Naive thymus-derived CD8-positive, alpha-beta T cell (primary cell): ENCODE measurements around the gene PLA2G4C. TPM values are rescaled to one million over a fixed set of nuclear protein-coding genes. Genes with fewer than 3 reads are reported as not detected.
A peak's percentile ranks its signal among the peaks of the same experiment; 100 is the strongest.

Source experiments
- ATAC-seq, 2 donors: fragments of 150-1000 bp; cut with Tn5 transposase in 1 of 2; sonication (Bioruptor Pico), chemical (Tn5 transposase) in 1 of 2; 1 replicate in 1 of 2; 2 replicates in 1 of 2; pipeline ENCODE4 v1.10.0; 2021; ENCODE audit warnings: mild to moderate bottlenecking in 2 of 2, moderate library complexity in 2 of 2
- POLR2A ChIA-PET: fragments of 350-600 bp; sonication (Branson Sonifier 250); formaldehyde crosslinking; loops from one replicate; lab custom pipeline; 2021; ENCODE audit warnings: antibody characterized with exemption; lab: Charles Lee
- DNase-seq, 10 donors: peaks; one replicate each; pipeline versions ENCODE4 v3.0.0 to v3.0.0-alpha.2; 2020 to 2022
- H3K27ac Mint-ChIP-seq, 10 donors: one replicate each; pipeline ENCODE4 v1.8.0; 2020 to 2022; ENCODE audit warnings: mild to moderate bottlenecking in 10 of 10, mixed read lengths in 10 of 10, moderate library complexity in 4 of 10, inconsistent platforms in 1 of 10
- H3K27me3 Mint-ChIP-seq, 5 donors: one replicate each; pipeline ENCODE4 v1.8.0; 2021 to 2022; ENCODE audit warnings: mixed read lengths in 5 of 5
- H3K36me3 Mint-ChIP-seq, 3 donors: one replicate each; pipeline ENCODE4 v1.8.0; 2020 to 2022; ENCODE audit warnings: mixed read lengths in 3 of 3, mild to moderate bottlenecking in 2 of 3, inconsistent platforms in 1 of 3
- H3K4me1 Mint-ChIP-seq, 4 donors: one replicate each; pipeline ENCODE4 v1.8.0; 2021 to 2022; ENCODE audit warnings: mixed read lengths in 4 of 4
- H3K4me3 Mint-ChIP-seq, 10 donors: one replicate each; pipeline ENCODE4 v1.8.0; 2020 to 2022; ENCODE audit warnings: mild to moderate bottlenecking in 10 of 10, mixed read lengths in 10 of 10, moderate library complexity in 6 of 10, inconsistent platforms in 1 of 10
- H3K9me3 Mint-ChIP-seq, 9 donors: one replicate each; pipeline ENCODE4 v1.8.0; 2020 to 2022; ENCODE audit warnings: mixed read lengths in 9 of 9, mild to moderate bottlenecking in 3 of 9, inconsistent platforms in 1 of 9, moderate library complexity in 1 of 9
- polyA plus RNA-seq, 3 donors: library from polyadenylated mRNA; unstranded; fragments of 300-500 nt; fragmentation: Illumina TruSeq; gene quantifications; one replicate each; pipeline ENCODE4 v1.2.3, GENCODE V29; 2021
- total RNA-seq, 8 experiments: library from RNA in 2 of 8; stranded (reverse) in 2 of 8; gene quantifications; one replicate each; pipeline ENCODE4 v1.2.3 and lab custom pipeline; 2021 to 2026

PLA2G4C gene, protein sequence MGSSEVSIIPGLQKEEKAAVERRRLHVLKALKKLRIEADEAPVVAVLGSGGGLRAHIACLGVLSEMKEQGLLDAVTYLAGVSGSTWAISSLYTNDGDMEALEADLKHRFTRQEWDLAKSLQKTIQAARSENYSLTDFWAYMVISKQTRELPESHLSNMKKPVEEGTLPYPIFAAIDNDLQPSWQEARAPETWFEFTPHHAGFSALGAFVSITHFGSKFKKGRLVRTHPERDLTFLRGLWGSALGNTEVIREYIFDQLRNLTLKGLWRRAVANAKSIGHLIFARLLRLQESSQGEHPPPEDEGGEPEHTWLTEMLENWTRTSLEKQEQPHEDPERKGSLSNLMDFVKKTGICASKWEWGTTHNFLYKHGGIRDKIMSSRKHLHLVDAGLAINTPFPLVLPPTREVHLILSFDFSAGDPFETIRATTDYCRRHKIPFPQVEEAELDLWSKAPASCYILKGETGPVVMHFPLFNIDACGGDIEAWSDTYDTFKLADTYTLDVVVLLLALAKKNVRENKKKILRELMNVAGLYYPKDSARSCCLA
- total RNA-seq (1 to 10 TPM; 1.6 to 2.7 TPM), polyA plus RNA-seq (under 1 TPM in 2 of 3 donors, not detected in 1; 0.39 to 0.74 TPM), total RNA-seq (lab: John Stamatoyannopoulos, UW) (0.71 to 25.3 (median 7.0) reads per million in 6 experiments)

DNA sequence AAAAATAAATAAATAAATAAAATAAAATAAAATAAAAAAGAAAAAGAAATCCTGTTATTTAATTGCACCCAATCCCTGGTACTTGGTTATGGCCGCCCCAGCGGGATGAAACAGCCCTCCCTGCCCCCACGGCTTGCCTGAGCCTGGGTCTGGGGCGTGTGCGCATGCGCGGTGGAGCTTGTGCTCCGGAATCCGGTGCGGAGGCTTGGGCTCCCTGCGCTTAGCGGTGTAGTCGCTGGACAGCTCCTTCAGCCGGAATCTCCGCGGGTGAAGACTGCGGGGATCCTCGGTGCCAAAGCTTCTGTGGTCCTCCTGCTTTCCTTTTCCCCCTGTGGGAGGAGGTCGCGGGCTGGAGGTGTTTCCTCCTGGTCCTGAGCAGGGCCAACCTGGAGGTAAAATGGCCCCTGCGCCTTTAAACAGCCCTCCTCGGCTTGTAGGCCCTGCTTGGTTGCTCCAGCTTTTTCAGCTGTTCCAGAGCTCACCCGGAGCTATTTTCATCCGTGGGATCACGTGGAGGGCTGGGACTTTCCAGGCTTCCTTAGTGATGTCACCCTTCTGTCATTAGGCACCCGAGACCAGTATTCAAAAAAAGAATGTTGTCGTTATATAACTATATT is at the start of gene PLA2G4C:
PLA2G4C (minus strand) TSS at position 468 of the 617 bp plus-strand sequence. CDS start 4,288 bp downstream, outside the sequence.
- peak; percentile 87 to 95 for ATAC-seq
- Mint-ChIP-seq H3K27me3 (peaks cover 0 to 1% (median 0%) of the 10 kb centered on the region in 5 donors), H3K27ac (peak within 1 kb of the TSS; percentile 35 to 87 (median 72)), H3K9me3 (no peaks in the 10 kb centered on the region), H3K4me3 (peak within 1 kb of the TSS; percentile 72 to 86 (median 79)), H3K4me1 (peaks cover 7 to 16% (median 15%) of the 10 kb centered on the region in 4 donors), H3K36me3 (peaks cover 0 to 14% (median 2%) of the 10 kb centered on the region in 3 donors)
- peak; percentile 56 to 89 (median 76) for DNase-seq
- POLR2A ChIA-PET = interaction anchor here (0.5 to 0.6 kb wide), 2 partner anchors 29 to 87 kb away, joined by 3 read pairs; no protein-coding TSS in a partner anchor

DNA sequence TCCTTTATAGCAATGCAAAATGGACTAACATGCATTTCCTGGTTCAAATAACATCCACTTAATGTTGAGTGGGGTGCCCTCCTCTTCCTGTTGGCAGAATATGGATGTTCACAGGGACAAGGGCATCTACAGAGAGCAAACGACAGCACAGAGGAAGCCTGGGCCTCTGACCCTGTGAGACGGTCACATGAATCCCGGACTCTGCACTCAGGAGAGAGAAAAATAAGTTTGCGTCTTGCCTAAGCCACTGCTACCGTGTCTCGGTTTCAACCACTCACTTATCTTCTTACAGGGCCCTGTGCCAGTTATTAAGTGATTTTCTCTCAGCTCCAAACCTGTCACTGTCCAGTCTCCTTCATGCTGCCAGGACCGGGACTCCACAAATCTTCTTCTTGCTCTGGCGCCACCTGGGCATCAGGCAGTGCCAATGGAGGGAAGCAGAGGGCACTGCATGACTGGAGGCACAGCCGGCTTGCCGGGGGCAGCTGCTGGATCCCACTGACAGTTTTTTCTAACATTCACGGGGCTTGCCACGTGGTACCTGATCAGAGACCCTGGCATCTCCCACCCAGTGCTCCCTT is 47.7 kb upstream of the PLA2G4C start:
- H3K9me3 Mint-ChIP-seq = no peaks in the 10 kb centered on the region
- DNase-seq = peak in 1 of 10 donors; percentile 24
- no peak for ATAC-seq
- H3K4me3 Mint-ChIP-seq = no peak overlapping the region
- POLR2A ChIA-PET = no interaction called here
- peaks cover 0 to 10% (median 0%) of the 10 kb centered on the region in 4 donors for H3K4me1 Mint-ChIP-seq
- peak overlapping the region in 1 of 10 donors; percentile 67 for H3K27ac Mint-ChIP-seq
- peaks cover 0 to 70% (median 5%) of the 10 kb centered on the region in 3 donors for H3K36me3 Mint-ChIP-seq
- no peaks in the 10 kb centered on the region for H3K27me3 Mint-ChIP-seq

DNA sequence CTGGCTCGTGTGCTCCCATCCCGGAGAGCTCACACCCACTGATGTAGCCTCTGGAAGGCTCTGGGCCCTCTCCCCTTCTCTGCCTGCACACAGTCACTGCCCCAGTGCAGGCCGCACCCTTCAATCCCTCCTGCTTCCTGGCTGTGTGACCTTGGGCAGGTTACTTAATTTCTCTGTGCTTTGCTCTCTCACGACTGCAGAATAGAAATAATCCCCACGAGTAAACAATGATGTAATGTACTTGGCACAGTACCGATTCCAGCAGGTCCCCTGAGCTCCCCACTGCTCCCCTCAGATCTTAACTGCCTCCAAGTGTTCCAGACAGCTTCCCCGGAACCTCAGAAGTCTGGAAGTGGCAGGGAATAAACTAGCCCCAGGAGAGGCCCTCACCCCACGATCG is 43.4 kb upstream of the PLA2G4C start:
- DNase-seq = no peak
- Mint-ChIP-seq H3K27me3 (no peaks in the 10 kb centered on the region), H3K4me1 (peaks cover 0 to 4% (median 0%) of the 10 kb centered on the region in 4 donors), H3K4me3 (no peak overlapping the region), H3K27ac (peak overlapping the region in 6 of 10 donors; percentile 0 to 84 (median 54)), H3K9me3 (no peaks in the 10 kb centered on the region), H3K36me3 (peaks cover 0 to 70% (median 7%) of the 10 kb centered on the region in 3 donors)
- POLR2A ChIA-PET = no interaction called here
- ATAC-seq = no peak

DNA sequence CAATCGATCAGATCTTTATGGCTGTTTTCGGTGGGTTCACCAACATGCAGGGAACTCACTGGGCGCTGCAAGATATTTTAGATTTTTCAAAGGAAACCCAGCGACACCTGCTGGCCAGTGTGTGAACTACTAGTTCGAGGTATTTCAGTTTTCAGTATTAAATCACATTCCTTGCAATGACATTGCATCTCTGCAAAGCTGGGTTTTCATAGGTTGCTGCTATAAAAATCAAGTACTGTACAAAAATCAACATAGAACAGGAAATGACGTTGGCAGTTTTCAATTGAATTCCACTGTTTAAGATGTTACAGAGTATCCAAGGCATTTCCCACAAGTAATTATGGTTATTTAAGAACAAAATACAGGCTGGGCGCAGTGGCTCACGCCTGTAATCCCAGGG is 41.9 kb upstream of the PLA2G4C start:
- H3K27ac Mint-ChIP-seq = peak overlapping the region in 2 of 10 donors; percentile 11 to 37
- peak; percentile 37 to 73 (median 61) for DNase-seq
- H3K27me3 Mint-ChIP-seq = no peaks in the 10 kb centered on the region
- POLR2A ChIA-PET = no interaction called here
- peaks cover 0 to 74% (median 13%) of the 10 kb centered on the region in 3 donors for H3K36me3 Mint-ChIP-seq
- peak in 1 of 2 donors; percentile 60 for ATAC-seq
- H3K4me1 Mint-ChIP-seq = peaks cover 0 to 4% (median 0%) of the 10 kb centered on the region in 4 donors
- H3K4me3 Mint-ChIP-seq = no peak overlapping the region
- no peaks in the 10 kb centered on the region for H3K9me3 Mint-ChIP-seq

- peaks cover 0 to 83% (median 20%) of the 10 kb centered on the region in 3 donors for H3K36me3 Mint-ChIP-seq
- H3K27ac Mint-ChIP-seq = no peak overlapping the region
- H3K27me3 Mint-ChIP-seq = no peaks in the 10 kb centered on the region
- no peaks in the 10 kb centered on the region for H3K4me1 Mint-ChIP-seq
- H3K4me3 Mint-ChIP-seq = no peak overlapping the region
- POLR2A ChIA-PET = no interaction called here
- DNase-seq (peak in 1 of 10 donors; percentile 42), ATAC-seq (no peak)
- no peaks in the 10 kb centered on the region for H3K9me3 Mint-ChIP-seq
Measured at GRCh38 chr19:48149430-48149829, 38.8 kb upstream of the PLA2G4C start.

- peaks cover 0 to 85% (median 27%) of the 10 kb centered on the region in 3 donors for H3K36me3 Mint-ChIP-seq
- H3K4me1 Mint-ChIP-seq = no peaks in the 10 kb centered on the region
- no peaks in the 10 kb centered on the region for H3K27me3 Mint-ChIP-seq
- no peak overlapping the region for H3K4me3 Mint-ChIP-seq
- no peak for ATAC-seq
- POLR2A ChIA-PET = no interaction called here
- no peak for DNase-seq
- H3K27ac Mint-ChIP-seq = no peak overlapping the region
- H3K9me3 Mint-ChIP-seq = no peaks in the 10 kb centered on the region
Measured at GRCh38 chr19:48148576-48148975, 38.0 kb upstream of the PLA2G4C start.

DNA sequence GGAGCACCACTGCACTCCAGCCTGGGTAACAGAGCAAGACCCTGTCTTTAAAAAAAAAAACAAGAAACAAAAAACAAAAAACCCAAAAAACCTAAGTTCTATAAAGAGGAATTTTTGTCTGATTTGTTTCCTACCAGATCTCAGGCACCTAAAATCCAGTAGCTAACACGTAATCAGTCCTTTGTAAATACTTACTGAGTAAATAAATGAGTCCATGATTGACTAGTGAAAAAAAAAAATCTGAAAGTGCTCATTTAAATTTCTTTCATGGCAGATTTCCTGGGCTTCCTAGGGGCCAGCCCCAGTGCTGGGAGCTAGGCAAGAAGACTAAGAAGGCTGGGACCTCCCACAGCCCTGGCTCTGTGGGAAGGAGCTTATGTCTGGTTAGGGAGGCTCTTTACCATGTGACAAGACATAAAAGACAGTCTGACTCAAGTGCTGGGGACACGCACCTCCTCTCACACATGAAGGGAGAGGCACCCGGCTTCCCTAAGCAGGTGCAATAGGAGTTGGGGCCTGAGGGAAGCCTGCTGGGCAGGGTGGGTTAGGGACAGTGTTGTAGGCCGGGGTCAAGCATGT is 37.1 kb upstream of the PLA2G4C start:
- Mint-ChIP-seq H3K36me3 (peaks cover 0 to 92% (median 31%) of the 10 kb centered on the region in 3 donors), H3K27ac (no peak overlapping the region), H3K4me1 (no peaks in the 10 kb centered on the region), H3K9me3 (no peaks in the 10 kb centered on the region), H3K4me3 (no peak overlapping the region), H3K27me3 (no peaks in the 10 kb centered on the region)
- no peak for ATAC-seq
- DNase-seq = peak in 1 of 10 donors; percentile 28
- POLR2A ChIA-PET = no interaction called here

DNA sequence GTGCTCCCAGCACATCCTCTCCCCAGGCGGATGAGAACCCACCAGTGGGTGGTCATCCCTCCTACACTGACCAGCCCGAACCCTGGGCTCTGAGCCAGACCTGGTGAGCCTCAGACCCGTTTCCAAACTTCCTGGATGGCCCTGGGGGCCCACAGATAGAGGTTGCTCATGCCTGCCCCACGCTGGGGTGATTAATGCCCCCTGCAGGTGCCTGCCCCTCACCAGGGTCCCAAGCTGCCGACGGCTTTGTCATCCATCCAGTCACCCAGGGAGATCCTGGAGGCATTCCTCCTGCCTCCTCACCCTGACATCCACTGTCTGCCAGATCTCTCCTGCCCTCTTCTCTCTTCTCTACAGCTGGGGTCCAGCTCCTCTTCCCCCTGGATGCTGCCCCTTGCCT is 28.4 kb upstream of the PLA2G4C start:
- no peaks in the 10 kb centered on the region for H3K27me3 Mint-ChIP-seq
- H3K27ac Mint-ChIP-seq = peak overlapping the region in 3 of 10 donors; percentile 27 to 78 (median 48)
- H3K4me3 Mint-ChIP-seq = no peak overlapping the region
- H3K36me3 Mint-ChIP-seq = peaks cover 0 to 47% (median 23%) of the 10 kb centered on the region in 3 donors
- H3K9me3 Mint-ChIP-seq = no peaks in the 10 kb centered on the region
- no peak for ATAC-seq
- no peak for DNase-seq
- POLR2A ChIA-PET = no interaction called here
- H3K4me1 Mint-ChIP-seq = no peaks in the 10 kb centered on the region

DNA sequence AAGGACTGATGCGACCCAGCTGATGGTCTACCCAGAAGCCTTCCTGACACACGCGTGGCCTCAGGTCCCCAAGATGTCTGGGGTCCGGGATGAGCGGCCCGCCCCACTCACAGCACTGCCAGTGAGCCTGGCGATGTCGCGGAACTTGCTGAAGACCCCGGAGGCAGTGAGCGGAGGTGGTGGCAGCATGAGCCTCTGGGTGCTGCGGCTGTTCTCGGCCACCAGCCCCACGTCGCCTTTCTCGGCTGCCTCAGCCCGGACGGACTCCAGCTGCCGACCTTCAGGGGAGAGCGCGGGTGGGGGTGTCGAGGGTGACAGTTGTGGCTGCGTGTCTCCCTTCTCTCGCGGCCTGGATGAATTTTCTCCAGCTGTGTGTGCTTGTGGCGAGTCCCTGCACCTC is 26.8 kb upstream of the PLA2G4C start:
- DNase-seq = no peak
- no peak for ATAC-seq
- Mint-ChIP-seq H3K4me3 (no peak overlapping the region), H3K4me1 (no peaks in the 10 kb centered on the region), H3K9me3 (no peaks in the 10 kb centered on the region), H3K36me3 (peaks cover 0 to 40% (median 15%) of the 10 kb centered on the region in 3 donors), H3K27ac (no peak overlapping the region), H3K27me3 (no peaks in the 10 kb centered on the region)
- POLR2A ChIA-PET = interaction anchor here (1.1 kb wide), 1 partner anchor 67 kb away, joined by 3 read pairs; no protein-coding TSS in a partner anchor

DNA sequence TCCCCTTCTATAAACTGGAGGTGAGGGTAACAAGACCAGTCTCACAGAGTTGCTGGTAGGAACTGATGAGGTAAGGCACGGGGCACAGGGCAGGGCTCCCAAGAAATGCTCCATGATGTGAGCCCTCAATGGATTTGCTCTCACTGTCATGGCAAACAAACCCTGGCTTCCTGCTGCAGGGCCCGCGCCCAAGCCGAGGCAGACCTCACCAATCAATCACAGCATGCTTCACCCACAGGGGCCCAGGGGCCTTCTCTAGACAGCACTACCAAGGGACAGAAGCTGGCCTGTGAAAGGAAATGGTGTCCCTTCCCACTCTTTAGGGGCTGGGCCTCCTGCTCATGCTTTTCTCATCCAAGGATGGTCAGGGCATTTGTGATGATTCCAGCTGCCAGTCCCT is 25.9 kb upstream of the PLA2G4C start:
- H3K9me3 Mint-ChIP-seq = no peaks in the 10 kb centered on the region

DNA sequence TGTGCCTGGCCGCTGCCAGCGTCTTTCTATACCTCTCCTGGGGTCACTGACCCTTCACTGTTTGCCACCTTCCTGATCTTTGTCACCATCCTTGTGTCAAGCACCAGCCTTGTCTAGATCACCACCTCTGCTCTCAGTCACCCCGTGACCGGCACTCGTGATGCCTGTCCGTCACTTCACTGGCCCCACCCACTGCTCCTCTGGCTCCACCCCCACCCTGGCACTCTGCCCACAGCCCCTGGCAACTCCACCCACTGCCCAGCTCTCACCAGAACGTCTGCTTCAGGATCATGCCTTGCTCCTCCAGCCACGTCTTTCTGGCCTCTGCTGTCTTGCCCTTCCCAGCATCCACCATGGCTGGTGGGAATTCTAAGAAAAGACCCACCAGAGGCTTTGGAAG is 24.8 kb upstream of the PLA2G4C start:
- no peak for DNase-seq
- Mint-ChIP-seq H3K36me3 (peaks cover 0 to 49% (median 17%) of the 10 kb centered on the region in 3 donors), H3K4me3 (no peak overlapping the region), H3K9me3 (no peaks in the 10 kb centered on the region), H3K4me1 (no peaks in the 10 kb centered on the region), H3K27ac (peak overlapping the region in 2 of 10 donors; percentile 36 to 43), H3K27me3 (no peaks in the 10 kb centered on the region)
- no peak for ATAC-seq
- POLR2A ChIA-PET = no interaction called here

More for the DNA sequence above, 25.9 kb upstream of the PLA2G4C start:
- Mint-ChIP-seq H3K4me1 (no peaks in the 10 kb centered on the region), H3K27ac (peak overlapping the region in 1 of 10 donors; percentile 3), H3K27me3 (no peaks in the 10 kb centered on the region), H3K4me3 (no peak overlapping the region), H3K36me3 (peaks cover 0 to 46% (median 19%) of the 10 kb centered on the region in 3 donors)
- ATAC-seq (no peak), DNase-seq (no peak)
- POLR2A ChIA-PET = interaction anchor here (1.1 kb wide), 1 partner anchor 68 kb away, joined by 3 read pairs; no protein-coding TSS in a partner anchor

DNA sequence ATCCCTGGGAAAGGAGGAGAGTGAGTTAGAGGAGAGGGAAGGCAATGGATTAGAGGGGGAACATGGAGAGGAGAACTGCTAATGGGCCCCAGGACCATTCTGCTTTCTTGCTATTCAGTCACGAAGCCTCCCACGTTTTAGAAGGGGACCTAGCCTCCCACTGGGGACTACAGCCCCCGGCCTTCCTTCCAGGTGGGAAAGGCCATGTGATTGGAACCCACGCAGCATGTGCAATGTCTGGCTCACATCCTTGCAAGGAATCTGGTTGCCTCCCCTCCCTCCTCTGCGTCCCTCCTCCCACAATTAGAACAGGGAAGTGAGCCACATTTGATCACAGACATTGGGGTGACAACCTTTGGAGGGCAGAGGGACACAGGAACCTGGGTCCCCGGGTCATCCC is 22.5 kb upstream of the PLA2G4C start:
- no peaks in the 10 kb centered on the region for H3K4me1 Mint-ChIP-seq
- peak overlapping the region in 2 of 10 donors; percentile 56 to 66 for H3K27ac Mint-ChIP-seq
- H3K36me3 Mint-ChIP-seq = peaks cover 5 to 58% (median 22%) of the 10 kb centered on the region in 3 donors
- no peaks in the 10 kb centered on the region for H3K27me3 Mint-ChIP-seq
- DNase-seq (no peak), ATAC-seq (no peak)
- peaks cover 0 to 4% (median 0%) of the 10 kb centered on the region in 9 donors for H3K9me3 Mint-ChIP-seq
- POLR2A ChIA-PET = no interaction called here
- H3K4me3 Mint-ChIP-seq = no peak overlapping the region
